Measurements from ENCODE around the gene MCM9. TPM values are rescaled to one million over a fixed set of nuclear protein-coding genes. Genes with fewer than 3 reads are reported as not detected.

The MCM9 gene
- total RNA-seq, 2 donors from 2014 or later: 13.6 to 24.8 TPM

GRCh38 chr6:118881440-118882313, 53.3 kb downstream of the MCM9 start:
- H3K36me3 ChIP-seq: no peaks in the 10 kb centered on the region
- TF ChIP-seq CTCF (IDR thresholded peaks at IDR 0.05): no peak
- TF ChIP-seq POLR2A (IDR thresholded peaks at IDR 0.05): no peak
- TF ChIP-seq POLR2AphosphoS5 (IDR thresholded peaks at IDR 0.05): no peak
- no peaks in the 10 kb centered on the region for H3K9me3 ChIP-seq
- no peaks in the 10 kb centered on the region for H3K27me3 ChIP-seq (replicated peaks; ENCODE audit: insufficient read depth)
- DNase-seq (ENCODE audit: low spot score): no peak
- no peaks in the 10 kb centered on the region for H3K4me1 ChIP-seq (replicated peaks)
- 89% methylated on average over 9 of the region's 9 CpGs for WGBS
- H3K27ac ChIP-seq: no peak overlapping the region
- H3K4me3 ChIP-seq: no peak overlapping the region
- intact Hi-C loops (cut with DNase I): no loop called here

- no peaks in the 10 kb centered on the region for H3K9me3 ChIP-seq
- no peak overlapping the region for H3K27ac ChIP-seq
- intact Hi-C loops (cut with DNase I): no loop called here
- no peaks in the 10 kb centered on the region for H3K36me3 ChIP-seq
- 94% methylated on average over 2 of the region's 2 CpGs for WGBS
- no peaks in the 10 kb centered on the region for H3K4me1 ChIP-seq (replicated peaks)
- no peak overlapping the region for H3K4me3 ChIP-seq
- TF ChIP-seq CTCF (IDR thresholded peaks at IDR 0.05) (no peak), POLR2A (IDR thresholded peaks at IDR 0.05) (no peak), POLR2AphosphoS5 (IDR thresholded peaks at IDR 0.05) (no peak)
- H3K27me3 ChIP-seq (replicated peaks; ENCODE audit: insufficient read depth): no peaks in the 10 kb centered on the region
- DNase-seq (ENCODE audit: low spot score): no peak
These were observed 57.2 kb downstream of the MCM9 start for GRCh38 chr6:118877806-118878205.

GRCh38 chr6:118876814-118877213, 58.1 kb downstream of the MCM9 start:
- TF ChIP-seq POLR2AphosphoS5 (IDR thresholded peaks at IDR 0.05) (no peak), POLR2A (IDR thresholded peaks at IDR 0.05) (no peak), CTCF (IDR thresholded peaks at IDR 0.05) (no peak)
- H3K4me3 ChIP-seq: no peak overlapping the region
- H3K27me3 ChIP-seq (replicated peaks; ENCODE audit: insufficient read depth): no peaks in the 10 kb centered on the region
- H3K36me3 ChIP-seq: no peaks in the 10 kb centered on the region
- DNase-seq (ENCODE audit: low spot score): no peak
- intact Hi-C loops (cut with DNase I): no loop called here
- H3K4me1 ChIP-seq (replicated peaks): no peaks in the 10 kb centered on the region
- H3K9me3 ChIP-seq: no peaks in the 10 kb centered on the region
- no peak overlapping the region for H3K27ac ChIP-seq

- Histone ChIP-seq H3K36me3 (no peaks in the 10 kb centered on the region), H3K4me1 (replicated peaks) (no peaks in the 10 kb centered on the region), H3K9me3 (no peaks in the 10 kb centered on the region), H3K4me3 (no peak overlapping the region), H3K27ac (no peak overlapping the region), H3K27me3 (replicated peaks; ENCODE audit: insufficient read depth) (no peaks in the 10 kb centered on the region)
- 76% methylated on average over 1 of the region's 1 CpG for WGBS
- DNase-seq (ENCODE audit: low spot score): no peak
- TF ChIP-seq CTCF (IDR thresholded peaks at IDR 0.05) (no peak), POLR2A (IDR thresholded peaks at IDR 0.05) (no peak), POLR2AphosphoS5 (IDR thresholded peaks at IDR 0.05) (no peak)
- intact Hi-C loops (cut with DNase I): no loop called here
These were observed 58.8 kb downstream of the MCM9 start for GRCh38 chr6:118876198-118876597.

GRCh38 chr6:118875672-118876071, 59.3 kb downstream of the MCM9 start:
- no peak for DNase-seq (ENCODE audit: low spot score)
- no peaks in the 10 kb centered on the region for H3K4me1 ChIP-seq (replicated peaks)
- no peak for TF ChIP-seq POLR2A (IDR thresholded peaks at IDR 0.05)
- peak; percentile 56 for TF ChIP-seq POLR2AphosphoS5 (IDR thresholded peaks at IDR 0.05)
- H3K4me3 ChIP-seq: no peak overlapping the region
- H3K27ac ChIP-seq: no peak overlapping the region
- intact Hi-C loops (cut with DNase I): no loop called here
- no peaks in the 10 kb centered on the region for H3K9me3 ChIP-seq
- WGBS: 52% methylated on average over 2 of the region's 2 CpGs
- no peaks in the 10 kb centered on the region for H3K27me3 ChIP-seq (replicated peaks; ENCODE audit: insufficient read depth)
- no peaks in the 10 kb centered on the region for H3K36me3 ChIP-seq
